Activated CD4-positive, CD25-positive, alpha-beta regulatory T cell treated with anti-CD3 and anti-CD28 coated beads, Interleukin-2, amount 50 U/mL, for 16 hours (primary cell): ENCODE data around the gene PPFIA4.

Source experiments
- DNase-seq: peaks from one replicate; pipeline ENCODE4 v3.0.0-alpha.2; 2020; ENCODE audit warnings: low read depth, low spot score

PPFIA4 gene

GRCh38 chr1:203057911-203058675, 31.8 kb downstream of the PPFIA4 start:
- no peak for DNase-seq

GRCh38 chr1:203058676-203058935, 32.3 kb downstream of the PPFIA4 start:
- DNase-seq: no peak

- DNase-seq: no peak
These were observed 33.2 kb downstream of the PPFIA4 start for GRCh38 chr1:203059485-203059884.

GRCh38 chr1:203060115-203060514, 33.8 kb downstream of the PPFIA4 start:
- DNase-seq: no peak

- no peak for DNase-seq
These were observed 37.0 kb downstream of the PPFIA4 start for GRCh38 chr1:203063287-203063686.

- no peak for DNase-seq
These were observed 38.9 kb downstream of the PPFIA4 start for GRCh38 chr1:203065191-203065590.

- no peak for DNase-seq
These were observed 39.7 kb downstream of the PPFIA4 start for GRCh38 chr1:203065986-203066385.

GRCh38 chr1:203066965-203067364, 40.7 kb downstream of the PPFIA4 start:
- DNase-seq: no peak

GRCh38 chr1:203069030-203069747, 42.9 kb downstream of the PPFIA4 start:
- DNase-seq: no peak

GRCh38 chr1:203072002-203072602, 45.8 kb downstream of the PPFIA4 start:
- no peak for DNase-seq

- no peak for DNase-seq
These were observed 46.6 kb downstream of the PPFIA4 start for GRCh38 chr1:203072911-203073310.

GRCh38 chr1:203073469-203073868, 47.2 kb downstream of the PPFIA4 start:
- DNase-seq: no peak

GRCh38 chr1:203074610-203075009, 48.3 kb downstream of the PPFIA4 start:
- DNase-seq: no peak

- DNase-seq: no peak
These were observed 49.1 kb downstream of the PPFIA4 start for GRCh38 chr1:203075236-203076030.

- DNase-seq: no peak
These were observed 49.8 kb downstream of the PPFIA4 start for GRCh38 chr1:203076031-203076511.

- no peak for DNase-seq
These were observed 51.1 kb downstream of the PPFIA4 start for GRCh38 chr1:203077367-203077766.

- no peak for DNase-seq
These were observed 51.7 kb downstream of the PPFIA4 start for GRCh38 chr1:203077956-203078355.

GRCh38 chr1:203078478-203078877, 52.2 kb downstream of the PPFIA4 start:
- no peak for DNase-seq

GRCh38 chr1:203080456-203080855, 54.2 kb downstream of the PPFIA4 start:
- DNase-seq: no peak

- no peak for DNase-seq
These were observed 55.4 kb downstream of the PPFIA4 start for GRCh38 chr1:203081465-203082230.

GRCh38 chr1:203082231-203082505, 55.9 kb downstream of the PPFIA4 start:
- DNase-seq: no peak
